HG03575 (cell line): ENCODE measurements around the gene ADSS1.

Experiments
- ATAC-seq: cut with Tn5 transposase; IDR thresholded peaks from one replicate; pipeline ENCODE4 v1.9.1; 2021; ENCODE audit not compliant: unreplicated experiment, insufficient number of reproducible peaks, low FRiP score; ENCODE audit errors: extremely low read depth

The ADSS1 gene

DNA sequence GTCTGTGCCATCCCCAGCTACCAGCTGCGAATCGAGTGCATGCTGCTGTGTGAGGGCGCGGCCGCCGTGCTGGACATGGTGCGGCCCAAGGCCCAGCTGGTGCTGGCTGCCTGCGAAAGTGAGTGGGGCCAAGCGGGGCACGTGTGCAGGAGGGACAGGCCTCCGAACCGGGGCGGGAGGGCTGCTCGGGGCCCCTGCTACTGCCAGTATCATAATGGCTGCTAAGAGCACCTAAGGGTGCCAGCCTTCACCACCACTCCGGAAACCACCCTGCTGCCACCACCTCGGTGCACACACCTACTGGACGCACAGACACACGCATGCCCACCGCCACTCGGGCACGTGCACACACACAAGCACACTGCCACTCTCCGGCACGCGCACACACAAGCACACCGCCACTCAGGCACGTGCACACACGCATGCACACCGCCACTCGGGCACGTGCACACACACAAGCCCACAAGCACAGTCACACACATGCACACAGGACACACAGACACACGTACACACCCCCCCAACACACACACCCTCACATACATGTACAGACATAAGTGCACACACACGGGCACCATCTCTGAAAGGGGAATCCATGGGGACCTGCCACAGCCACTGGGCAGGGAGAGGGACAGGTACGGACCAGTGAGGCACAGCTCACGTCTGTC lies 13.8 kb upstream of the ADSS1 start:
- ATAC-seq: no peak

- ATAC-seq: no peak
These were observed 10.9 kb upstream of the ADSS1 start for GRCh38 chr14:104712881-104713734.

GRCh38 chr14:104714066-104714465 lies 10.0 kb upstream of the ADSS1 start:
- ATAC-seq: no peak

- no peak for ATAC-seq
These were observed 9.3 kb upstream of the ADSS1 start for GRCh38 chr14:104714681-104715080.

- ATAC-seq: no peak
These were observed 8.6 kb upstream of the ADSS1 start for GRCh38 chr14:104715416-104715815.

- no peak for ATAC-seq
These were observed 8.2 kb upstream of the ADSS1 start for GRCh38 chr14:104715871-104716270.

DNA sequence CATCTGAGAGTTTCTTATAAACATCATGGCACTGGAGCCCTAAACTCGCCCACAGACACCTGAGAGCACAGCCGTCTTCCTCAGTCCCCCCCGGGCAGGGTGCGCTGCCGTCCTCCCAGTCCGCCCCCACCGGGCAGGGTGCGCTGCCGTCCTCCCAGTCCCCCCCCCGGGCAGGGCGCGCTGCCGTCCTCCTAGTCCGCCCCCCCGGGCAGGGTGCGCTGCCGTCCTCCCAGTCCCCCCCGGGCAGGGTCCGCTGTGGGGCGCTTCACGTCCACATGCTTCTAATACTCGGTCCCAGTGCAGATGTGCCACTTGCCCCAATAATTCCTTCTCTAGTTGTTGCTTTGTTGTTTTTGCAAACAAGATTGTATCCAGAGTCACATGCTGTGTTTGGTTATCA lies 6.9 kb upstream of the ADSS1 start:
- ATAC-seq: no peak

DNA sequence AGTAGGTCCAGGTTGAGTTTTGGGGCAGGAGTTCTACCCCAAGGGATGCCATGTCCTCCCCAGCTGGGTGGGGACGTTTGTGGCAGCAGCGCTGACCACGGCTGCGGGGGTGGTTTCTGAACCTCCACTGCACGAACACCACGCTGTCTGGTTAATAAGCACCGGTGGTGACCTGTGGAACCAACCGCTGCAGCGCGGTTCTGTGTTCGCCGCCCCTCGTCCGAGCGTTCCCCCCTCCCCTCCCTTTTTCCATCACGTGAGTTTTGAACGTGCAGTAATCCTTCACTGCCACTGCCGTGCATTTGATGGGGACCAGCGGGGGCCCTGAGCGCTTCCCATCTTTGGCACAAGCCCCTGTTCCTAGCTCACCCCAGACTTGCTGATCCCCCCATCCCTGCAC lies 6.4 kb upstream of the ADSS1 start:
- no peak for ATAC-seq

GRCh38 chr14:104718147-104718546 lies 5.9 kb upstream of the ADSS1 start:
- ATAC-seq: no peak

DNA sequence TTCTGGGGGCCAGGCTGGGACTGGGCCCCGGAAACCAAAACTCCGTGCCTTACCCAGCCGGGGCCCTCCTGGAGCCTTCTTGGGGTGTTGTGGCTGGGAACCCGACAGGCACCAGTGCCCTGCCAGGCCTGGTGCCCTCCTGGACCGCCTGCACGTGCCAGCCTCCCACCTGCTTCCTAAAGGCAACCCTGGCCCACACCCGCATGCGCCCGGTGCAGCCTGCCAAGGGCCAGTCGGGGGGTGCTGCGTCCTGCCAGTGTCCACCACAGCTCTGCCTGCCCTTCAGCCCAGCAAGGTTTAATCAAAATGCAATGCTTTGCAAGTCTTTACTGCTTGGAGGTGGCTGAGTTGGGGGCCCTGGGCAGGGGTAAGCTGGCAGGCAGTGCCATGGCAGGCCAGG lies 5.2 kb upstream of the ADSS1 start:
- no peak for ATAC-seq

DNA sequence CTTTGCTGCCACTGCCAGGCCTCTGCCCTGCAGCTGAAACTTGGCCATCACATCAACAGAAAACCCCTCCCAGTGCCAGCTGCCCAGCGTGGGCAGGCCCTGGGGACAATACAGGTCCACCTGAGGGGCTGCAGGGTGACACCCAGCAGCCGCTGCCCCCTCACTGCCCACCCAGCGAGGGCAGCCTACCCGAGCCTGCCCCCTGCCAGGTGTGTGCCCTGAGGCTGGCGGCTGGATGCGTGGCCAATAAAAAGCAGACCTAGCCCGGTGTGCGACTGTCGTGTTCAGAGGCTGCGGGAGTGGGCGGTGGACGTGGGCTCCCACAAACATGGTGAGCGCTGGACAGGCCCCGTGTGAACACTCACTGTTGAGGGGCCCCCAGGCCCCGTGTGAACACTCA lies 4.7 kb upstream of the ADSS1 start:
- no peak for ATAC-seq

DNA sequence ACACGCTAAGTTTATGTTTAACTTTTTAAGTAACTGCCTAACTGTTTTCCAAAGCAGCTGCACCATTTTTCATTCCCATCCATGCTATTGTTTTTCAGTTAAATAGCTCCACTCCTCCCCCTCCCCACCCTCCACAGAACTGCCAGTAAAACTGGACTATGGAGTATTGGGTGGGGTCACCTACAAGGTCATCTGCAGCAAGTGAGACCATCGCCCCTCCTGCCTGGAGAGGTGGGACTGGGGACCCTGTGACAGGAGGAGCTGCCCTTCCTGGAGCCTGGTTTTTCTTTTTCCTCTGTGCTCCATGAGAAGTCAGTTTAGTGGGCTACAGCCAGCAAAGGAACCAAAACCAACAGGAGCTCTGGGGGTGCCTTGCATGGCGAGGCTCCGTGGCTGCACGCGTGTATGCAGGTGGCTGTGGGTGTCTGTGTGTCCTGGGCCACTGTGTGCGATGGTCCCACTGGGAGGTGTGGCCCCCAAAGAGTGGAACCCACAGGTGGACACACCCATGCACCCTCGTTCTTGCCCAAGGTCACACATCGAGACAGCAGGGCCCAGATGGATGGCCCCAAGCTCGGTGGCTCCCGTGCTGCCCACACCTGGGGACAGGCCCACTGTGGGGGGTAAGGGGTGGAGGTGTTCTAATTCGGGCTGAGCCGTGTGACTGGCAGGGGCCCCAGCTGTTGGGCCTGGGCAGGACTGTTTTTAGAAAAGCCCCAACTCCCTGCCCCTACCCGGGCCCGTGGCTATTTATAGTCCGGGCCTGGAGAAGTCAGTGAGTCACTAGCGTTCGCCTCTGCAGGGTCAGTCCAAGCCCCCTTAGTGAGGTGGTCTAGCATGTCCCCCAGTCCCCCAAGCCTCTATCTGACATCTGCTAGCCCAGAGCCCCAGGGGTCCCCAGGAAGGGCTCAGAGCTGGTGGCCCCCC lies 2.3 kb upstream of the ADSS1 start:
- no peak for ATAC-seq

DNA sequence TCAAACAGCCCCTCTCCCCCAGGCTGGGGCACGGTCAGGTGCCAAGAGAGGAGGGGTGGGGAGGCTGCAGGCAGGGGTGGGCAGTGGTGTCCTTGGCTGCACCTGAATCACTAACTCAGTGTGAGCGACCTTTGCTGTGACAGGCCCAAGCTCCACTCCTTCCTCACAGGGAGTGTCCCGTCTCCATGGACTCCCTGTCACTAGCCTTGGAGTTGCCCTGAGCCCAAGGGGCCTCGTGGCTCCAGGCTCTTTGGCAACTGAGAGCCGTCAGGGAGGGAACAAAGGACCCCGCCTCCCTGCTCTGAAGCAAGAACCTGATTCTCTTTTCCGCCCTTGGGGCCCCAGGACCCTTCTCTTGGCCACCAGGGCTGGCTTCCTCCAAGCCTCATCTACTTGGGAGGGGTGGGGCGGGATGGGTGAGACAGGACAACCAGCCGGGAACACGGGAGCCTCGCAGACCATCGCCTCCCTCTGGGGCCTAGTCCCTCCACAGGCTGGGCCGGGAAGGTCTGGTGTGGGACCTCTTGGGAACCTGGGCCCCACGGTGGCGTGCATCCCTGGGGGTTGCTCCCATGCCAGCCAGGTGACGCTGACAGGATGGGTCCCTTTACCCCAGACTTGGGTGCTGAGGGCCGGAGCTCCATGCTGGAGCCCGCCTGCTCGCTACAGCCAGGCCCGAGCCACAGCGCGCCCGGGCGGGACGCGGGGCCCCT lies 935 bp upstream of the ADSS1 start:
- no peak for ATAC-seq

DNA sequence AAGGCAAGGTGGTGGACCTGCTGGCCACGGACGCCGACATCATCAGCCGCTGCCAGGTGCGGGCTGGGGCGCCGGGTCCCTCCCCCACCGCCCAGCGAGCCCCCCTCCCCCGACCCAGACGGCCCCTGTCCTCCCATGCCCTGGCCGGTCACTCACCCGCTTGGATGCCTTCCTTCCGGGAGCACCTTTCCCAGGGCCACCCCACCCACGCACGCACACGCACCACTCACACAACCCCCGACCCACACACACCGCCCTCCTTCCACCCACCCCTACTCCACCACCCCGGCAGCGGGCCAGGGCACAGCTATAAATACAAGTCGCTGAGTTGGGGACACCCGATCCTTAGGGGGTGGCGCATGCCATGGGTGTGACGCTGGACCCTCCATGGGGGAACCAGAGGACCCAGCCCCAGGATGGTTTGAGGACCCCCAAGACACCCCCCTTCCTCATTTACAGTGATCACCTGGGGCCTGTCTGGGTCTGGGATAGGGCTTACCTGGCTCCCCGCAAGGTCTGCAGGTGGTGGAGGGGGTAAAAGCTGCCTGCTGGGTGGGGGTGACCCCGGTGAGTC lies 465 bp downstream of the ADSS1 start:
- ATAC-seq: no peak

GRCh38 chr14:104724981-104725771 lies 1.1 kb downstream of the ADSS1 start:
- no peak for ATAC-seq

- no peak for ATAC-seq
These were observed 1.9 kb downstream of the ADSS1 start for GRCh38 chr14:104725772-104726548.
